GM23248 (cell line): Measurements from ENCODE around the gene PHF24. TPM values are rescaled to one million over a fixed set of nuclear protein-coding genes. Genes with fewer than 3 reads are reported as not detected.

Experiments used
- DNase-seq: peaks from one replicate; pipeline ENCODE4 v3.0.0-alpha.2; 2015
- H2AFZ ChIP-seq: fragments of 200-600 bp; sonication (generic); 2 replicates; pipeline ENCODE4 v1.6.1; 2016; ENCODE audit warnings: antibody characterized with exemption
- H3F3A ChIP-seq: fragments of 200-600 bp; sonication (generic); 2 replicates; pipeline ENCODE4 v1.6.1; 2016; ENCODE audit warnings: mild to moderate bottlenecking, antibody characterized with exemption, mixed run types; ENCODE audit not compliant: insufficient read depth
- H3K27ac ChIP-seq: fragments of 200-600 bp; sonication (generic); 2 replicates; pipeline ENCODE4 v1.5.1; 2016; ENCODE audit warnings: mild to moderate bottlenecking
- H3K27me3 ChIP-seq: fragments of 200-600 bp; sonication (generic); replicated peaks from 2 replicates; pipeline ENCODE4 v1.6.1; 2016; ENCODE audit warnings: mild to moderate bottlenecking; ENCODE audit not compliant: insufficient read depth
- H3K36me3 ChIP-seq: fragments of 200-600 bp; sonication (generic); 2 replicates; pipeline ENCODE4 v1.6.1; 2016; ENCODE audit warnings: low read depth, mild to moderate bottlenecking
- H3K4me1 ChIP-seq: fragments of 200-600 bp; sonication (generic); 2 replicates; pipeline ENCODE4 v1.6.1; 2016; ENCODE audit warnings: mild to moderate bottlenecking; ENCODE audit not compliant: insufficient read depth
- H3K4me2 ChIP-seq: fragments of 200-600 bp; sonication (generic); one replicate; pipeline ENCODE4 v1.6.1; 2016; ENCODE audit warnings: mild to moderate bottlenecking; ENCODE audit not compliant: unreplicated experiment
- H3K4me3 ChIP-seq: fragments of 200-600 bp; sonication (generic); 2 replicates; pipeline ENCODE4 v1.5.1; 2016; ENCODE audit warnings: mild to moderate bottlenecking
- H3K79me2 ChIP-seq: fragments of 200-600 bp; sonication (generic); 2 replicates; pipeline ENCODE4 v1.6.1; 2016; ENCODE audit warnings: mild to moderate bottlenecking; ENCODE audit not compliant: insufficient read depth
- H3K9ac ChIP-seq: fragments of 200-600 bp; sonication (generic); 2 replicates; pipeline ENCODE4 v1.6.1; 2016; ENCODE audit warnings: mild to moderate bottlenecking
- H3K9me2 ChIP-seq: fragments of 200-600 bp; sonication (generic); 2 replicates; pipeline ENCODE4 v1.6.1; 2016; ENCODE audit warnings: mixed run types, mild to moderate bottlenecking, moderate library complexity; ENCODE audit not compliant: insufficient read depth
- H3K9me3 ChIP-seq: fragments of 200-600 bp; sonication (generic); one replicate; pipeline ENCODE4 v1.6.1; 2017; ENCODE audit warnings: low read depth
- H4K20me1 ChIP-seq: fragments of 200-600 bp; sonication (generic); 2 replicates; pipeline ENCODE4 v1.6.0; 2016; ENCODE audit not compliant: insufficient read depth
- EZH2 ChIP-seq: fragments of 200-600 bp; sonication (generic); IDR thresholded peaks from 2 replicates; pipeline ENCODE4 v1.6.1; 2018; ENCODE audit warnings: antibody characterized with exemption, mild to moderate bottlenecking; ENCODE audit not compliant: insufficient read depth, poor library complexity, severe bottlenecking
- EZH2phosphoT487 ChIP-seq: fragments of 200-600 bp; sonication (generic); IDR thresholded peaks from 2 replicates; pipeline ENCODE4 v1.6.1; 2018; ENCODE audit warnings: antibody characterized with exemption, moderate library complexity, mild to moderate bottlenecking, low read depth; ENCODE audit not compliant: insufficient read depth
- WGBS, 2 experiments: methylation state at CpG; one replicate each; pipeline ENCODE4 v1.1.6; 2015 to 2017; ENCODE audit warnings: low lambda C conversion rate in 2 of 2, low coverage in 1 of 2; ENCODE audit errors: missing lambda C conversion rate in 2 of 2; 5-methylcytosine and 5-hydroxymethylcytosine counted together
- in situ Hi-C: fragments of 300-500 bp; cut with MboI; formaldehyde crosslinking; loops from 2 replicates; pipeline ENCODE4 v1.15.0; 2020
- polyA plus RNA-seq: library from polyadenylated mRNA; unstranded; fragments of >200 nt; fragmentation: Nextera tagmentation; extraction: Ambion mirVana; gene quantifications from 2 replicates; pipeline ENCODE4 v1.2.1, GENCODE V29; 2016
- total RNA-seq: library from RNA; depleted of rRNA; stranded (reverse); fragments of >200 nt; shearing (Covaris generic); gene quantifications from 2 replicates; pipeline ENCODE4 v1.2.3, GENCODE V29; 2014

PHF24 gene
- total and polyA plus RNA-seq, 2 experiments from 2014 or later = not detected

GRCh38 chr9:34994260-34994899, 36.3 kb downstream of the PHF24 start:
- DNase-seq = peak; percentile 71
- H3K9ac ChIP-seq = peak overlapping the region; percentile 78
- H3K4me2 ChIP-seq = peak overlapping the region; percentile 21
- 33 to 44% methylated on average over 4 of the region's 4 CpGs for WGBS, 2 experiments
- no peaks in the 10 kb centered on the region for H3K9me3 ChIP-seq
- H3K4me3 ChIP-seq = no peak overlapping the region
- no peak overlapping the region for H2AFZ ChIP-seq
- H3K36me3 ChIP-seq = no peaks in the 10 kb centered on the region
- H3K4me1 ChIP-seq = peaks cover 61% of the 10 kb centered on the region
- H3F3A ChIP-seq = peaks cover 49% of the 10 kb centered on the region
- TF ChIP-seq EZH2phosphoT487 (no peak), EZH2 (no peak)
- in situ Hi-C loops = no loop called here
- H3K79me2 ChIP-seq = peaks cover 17% of the 10 kb centered on the region; the same call in 1 of the 2 replicates
- H3K27me3 ChIP-seq = no peaks in the 10 kb centered on the region
- H3K9me2 ChIP-seq = no peaks in the 10 kb centered on the region
- H4K20me1 ChIP-seq = no peaks in the 10 kb centered on the region
- peak overlapping the region; percentile 96 for H3K27ac ChIP-seq

DNA sequence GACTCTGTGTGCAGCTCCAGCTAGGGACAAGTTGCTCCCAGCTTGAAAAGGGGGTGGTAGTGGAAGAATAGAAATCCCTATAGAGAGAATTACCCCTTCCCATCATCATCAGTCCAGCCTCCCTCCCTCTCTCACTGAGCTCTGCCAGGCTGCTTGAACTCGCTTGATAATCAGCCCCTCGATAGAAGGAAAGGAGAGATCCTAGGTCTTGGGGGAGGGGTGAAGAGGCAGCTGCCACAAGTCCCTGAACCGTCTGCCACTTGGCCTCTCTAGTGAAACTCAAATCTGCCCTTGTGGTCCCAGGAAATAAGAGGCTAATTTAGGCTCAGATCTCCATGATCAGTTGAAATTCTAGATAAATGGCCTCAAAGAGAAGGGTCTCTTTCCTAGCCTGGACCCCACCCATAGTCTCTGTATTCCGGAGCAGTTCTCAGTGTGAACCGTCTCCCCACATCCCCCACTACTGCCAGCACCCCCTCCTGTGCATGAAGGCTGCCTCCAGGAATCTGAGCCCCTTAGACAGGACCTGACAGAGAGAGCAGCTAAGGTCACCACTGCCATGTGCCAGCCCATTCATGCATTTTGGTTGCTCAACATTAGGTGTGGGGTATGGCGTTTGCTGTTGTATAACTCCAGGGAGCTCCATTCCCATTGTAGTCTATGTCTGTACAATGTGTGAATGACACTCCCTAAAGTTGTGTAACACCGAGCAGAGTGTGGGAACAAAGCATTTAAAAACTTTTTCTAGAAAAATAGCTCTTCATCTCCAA, 37.0 kb downstream of the PHF24 start:
- peak; percentile 87 for DNase-seq
- peak overlapping the region; percentile 12 for H3K4me2 ChIP-seq
- peak overlapping the region; percentile 78 for H3K9ac ChIP-seq
- no peaks in the 10 kb centered on the region for H4K20me1 ChIP-seq
- H3K9me3 ChIP-seq = no peaks in the 10 kb centered on the region
- H3F3A ChIP-seq = peaks cover 49% of the 10 kb centered on the region
- no peak overlapping the region for H2AFZ ChIP-seq
- no peaks in the 10 kb centered on the region for H3K9me2 ChIP-seq
- H3K27ac ChIP-seq = peak overlapping the region; percentile 96
- no peaks in the 10 kb centered on the region for H3K36me3 ChIP-seq
- in situ Hi-C loops = no loop called here
- TF ChIP-seq EZH2phosphoT487 (no peak), EZH2 (no peak)
- 53 to 54% methylated on average over 7 of the region's 7 CpGs for WGBS, 2 experiments
- H3K4me3 ChIP-seq = no peak overlapping the region
- peaks cover 61% of the 10 kb centered on the region for H3K4me1 ChIP-seq
- H3K79me2 ChIP-seq = peaks cover 17% of the 10 kb centered on the region; the same call in 1 of the 2 replicates
- no peaks in the 10 kb centered on the region for H3K27me3 ChIP-seq

- H3K79me2 ChIP-seq = peaks cover 11% of the 10 kb centered on the region; the same call in 1 of the 2 replicates
- in situ Hi-C loops = no loop called here
- peaks cover 62% of the 10 kb centered on the region for H3K4me1 ChIP-seq
- peak overlapping the region; percentile 78 for H3K9ac ChIP-seq
- H3K4me3 ChIP-seq = no peak overlapping the region
- TF ChIP-seq EZH2phosphoT487 = no peak
- TF ChIP-seq EZH2 = no peak
- H3K9me2 ChIP-seq = no peaks in the 10 kb centered on the region
- no peak overlapping the region for H2AFZ ChIP-seq
- no peaks in the 10 kb centered on the region for H3K27me3 ChIP-seq
- H4K20me1 ChIP-seq = no peaks in the 10 kb centered on the region
- peak; percentile 82 for DNase-seq
- H3F3A ChIP-seq = peaks cover 55% of the 10 kb centered on the region
- H3K36me3 ChIP-seq = no peaks in the 10 kb centered on the region
- no peaks in the 10 kb centered on the region for H3K9me3 ChIP-seq
- peak overlapping the region; percentile 12 for H3K4me2 ChIP-seq
- 40 to 45% methylated on average over 3 of the region's 3 CpGs for WGBS, 2 experiments
- peak overlapping the region; percentile 96 for H3K27ac ChIP-seq
These were observed 37.6 kb downstream of the PHF24 start for GRCh38 chr9:34995670-34996060.

DNA sequence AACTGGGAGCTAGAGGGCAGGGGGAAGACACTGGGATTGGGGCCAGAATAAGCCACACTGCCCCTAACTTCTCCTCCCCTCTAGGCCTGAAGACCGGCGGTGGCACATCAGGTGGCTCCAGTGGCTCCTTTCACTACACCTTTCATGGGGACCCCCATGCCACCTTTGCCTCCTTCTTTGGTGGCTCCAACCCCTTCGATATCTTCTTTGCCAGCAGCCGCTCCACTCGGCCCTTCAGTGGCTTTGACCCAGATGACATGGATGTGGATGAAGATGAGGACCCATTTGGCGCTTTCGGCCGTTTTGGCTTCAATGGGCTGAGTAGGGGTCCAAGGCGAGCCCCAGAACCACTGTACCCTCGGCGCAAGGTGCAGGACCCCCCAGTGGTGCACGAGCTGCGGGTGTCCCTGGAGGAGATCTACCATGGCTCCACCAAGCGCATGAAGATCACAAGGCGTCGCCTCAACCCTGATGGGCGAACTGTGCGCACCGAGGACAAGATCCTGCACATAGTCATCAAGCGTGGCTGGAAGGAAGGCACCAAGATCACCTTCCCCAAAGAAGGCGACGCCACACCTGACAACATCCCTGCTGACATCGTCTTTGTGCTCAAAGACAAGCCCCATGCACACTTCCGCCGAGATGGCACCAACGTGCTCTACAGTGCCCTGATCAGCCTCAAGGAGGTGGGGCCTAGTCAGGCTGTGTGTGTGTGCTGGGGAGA, 38.3 kb downstream of the PHF24 start:
- H3K27ac ChIP-seq = peak overlapping the region; percentile 96

More for the DNA sequence above, 38.3 kb downstream of the PHF24 start:
- Histone ChIP-seq H3K27me3 (no peaks in the 10 kb centered on the region), H3K9me3 (no peaks in the 10 kb centered on the region), H3K9me2 (no peaks in the 10 kb centered on the region), H3K4me2 (peak overlapping the region; percentile 12), H3K36me3 (no peaks in the 10 kb centered on the region), H4K20me1 (no peaks in the 10 kb centered on the region), H3F3A (peaks cover 54% of the 10 kb centered on the region), H3K9ac (peak overlapping the region; percentile 78), H3K4me3 (no peak overlapping the region), H2AFZ (no peak overlapping the region), H3K79me2 (0 out of 2 replicates have a peak, but pooled peaks cover 5% of the 10 kb centered on the region), H3K4me1 (peaks cover 60% of the 10 kb centered on the region)
- TF ChIP-seq EZH2phosphoT487 (no peak), EZH2 (no peak)
- in situ Hi-C loops = no loop called here
- DNase-seq = no peak
- 92 to 93% methylated on average over 26 of the region's 26 CpGs for WGBS, 2 experiments
